HEK293T (cell line): ENCODE measurements around the gene CLCN4.

Source experiments
- CTCF ChIA-PET: fragments of 350-600 bp; formaldehyde crosslinking; extraction: SDS; loops from one replicate; lab custom pipeline; 2021; ENCODE audit warnings: antibody characterized with exemption, inconsistent platforms; lab: Yijun Ruan, JAX
- POLR2A ChIA-PET: fragments of 350-600 bp; formaldehyde crosslinking; extraction: SDS; loops from one replicate; lab custom pipeline; 2020; ENCODE audit warnings: antibody characterized with exemption, inconsistent platforms; lab: Yijun Ruan, JAX
- DNase-seq: peaks from one replicate; pipeline ENCODE4 v3.0.0; 2012; ENCODE audit warnings: mixed read lengths; ENCODE audit errors: extremely low spot score
- ARNT ChIP-seq: fragments of 450-650 bp; IDR thresholded peaks from 2 replicates; pipeline ENCODE4 v1.6.1; 2017; ENCODE audit warnings: mild to moderate bottlenecking
- BHLHE40 ChIP-seq: fragments of 450-650 bp; IDR thresholded peaks from 2 replicates; pipeline ENCODE4 v1.6.1; 2016; ENCODE audit warnings: mild to moderate bottlenecking, moderate library complexity, borderline replicate concordance
- CTBP1 ChIP-seq: fragments of 450-650 bp; IDR thresholded peaks from 2 replicates; pipeline ENCODE4 v1.6.1; 2016; ENCODE audit warnings: borderline replicate concordance
- ELF4 ChIP-seq: fragments of 450-650 bp; IDR thresholded peaks from 2 replicates; pipeline ENCODE4 v1.6.1; 2017; ENCODE audit warnings: antibody characterized with exemption
- FOXA1 ChIP-seq: fragments of 450-650 bp; IDR thresholded peaks from 2 replicates; pipeline ENCODE4 v1.6.1; 2016; ENCODE audit warnings: mild to moderate bottlenecking
- FOXK2 ChIP-seq: fragments of 450-650 bp; IDR thresholded peaks from 2 replicates; pipeline ENCODE4 v1.6.1; 2016; ENCODE audit warnings: mild to moderate bottlenecking
- FOXM1 ChIP-seq: fragments of 450-650 bp; IDR thresholded peaks from 2 replicates; pipeline ENCODE4 v1.6.1; 2017; ENCODE audit warnings: mild to moderate bottlenecking, borderline replicate concordance
- HDGF ChIP-seq: fragments of 450-650 bp; IDR thresholded peaks from 2 replicates; pipeline ENCODE4 v1.6.1; 2017; ENCODE audit warnings: antibody characterized with exemption, borderline replicate concordance
- L3MBTL2 ChIP-seq: fragments of 450-650 bp; conservative IDR thresholded peaks from 2 replicates; pipeline ENCODE4 v1.6.1; 2016; ENCODE audit warnings: mild to moderate bottlenecking
- LEF1 ChIP-seq: fragments of 450-650 bp; IDR thresholded peaks from 2 replicates; pipeline ENCODE4 v1.6.1; 2017; ENCODE audit warnings: mild to moderate bottlenecking, borderline replicate concordance
- NFRKB ChIP-seq: fragments of 450-650 bp; IDR thresholded peaks from 2 replicates; pipeline ENCODE4 v1.6.1; 2016; ENCODE audit warnings: mild to moderate bottlenecking, moderate library complexity
- PKNOX1 ChIP-seq: fragments of 450-650 bp; IDR thresholded peaks from 2 replicates; pipeline ENCODE4 v1.6.1; 2016
- SP1 ChIP-seq: fragments of 450-650 bp; IDR thresholded peaks from 2 replicates; pipeline ENCODE4 v1.6.1; 2017
- SUZ12 ChIP-seq: fragments of 450-650 bp; IDR thresholded peaks from 2 replicates; pipeline ENCODE4 v1.6.1; 2016; ENCODE audit warnings: mild to moderate bottlenecking
- TARDBP ChIP-seq: fragments of 450-650 bp; IDR thresholded peaks from 2 replicates; pipeline ENCODE4 v1.6.1; 2016
- ZNF384 ChIP-seq: fragments of 450-650 bp; IDR thresholded peaks from 2 replicates; pipeline ENCODE4 v1.6.1; 2016

The CLCN4 gene

GRCh38 chrX:10237241-10237640 lies 80.5 kb downstream of the CLCN4 start:
- POLR2A ChIA-PET = no interaction called here

GRCh38 chrX:10239611-10240064 lies 82.9 kb downstream of the CLCN4 start:
- TF ChIP-seq SUZ12 (no peak), L3MBTL2 (no peak), CTBP1 (no peak), FOXM1 (no peak), BHLHE40 (no peak), NFRKB (no peak), ZNF384 (no peak), FOXK2 (no peak), LEF1 (no peak), HDGF (no peak), SP1 (no peak), ARNT (no peak), ELF4 (no peak), PKNOX1 (no peak)
- CTCF ChIA-PET = interaction anchor here (0.7 kb wide), 1 partner anchor 530 kb away, joined by 4 read pairs; no protein-coding TSS in a partner anchor
- POLR2A ChIA-PET = no interaction called here
- DNase-seq = no peak

More at GRCh38 chrX:10237241-10237640, 80.5 kb downstream of the CLCN4 start:
- CTCF ChIA-PET = no interaction called here
- TF ChIP-seq FOXA1 = no peak
- no peak for TF ChIP-seq BHLHE40
- TF ChIP-seq L3MBTL2 = no peak
- TF ChIP-seq FOXM1 = no peak
- no peak for TF ChIP-seq HDGF
- no peak for TF ChIP-seq NFRKB
- TF ChIP-seq CTBP1 = no peak
- no peak for TF ChIP-seq FOXK2
- TF ChIP-seq SP1 = no peak
- TF ChIP-seq SUZ12 = no peak
- TF ChIP-seq PKNOX1 = no peak
- no peak for TF ChIP-seq ELF4
- TF ChIP-seq ARNT = no peak
- no peak for TF ChIP-seq TARDBP
- no peak for TF ChIP-seq ZNF384
- TF ChIP-seq LEF1 = no peak
- no peak for DNase-seq

GRCh38 chrX:10240918-10241317 lies 84.1 kb downstream of the CLCN4 start:
- no peak for DNase-seq
- POLR2A ChIA-PET = no interaction called here
- CTCF ChIA-PET = no interaction called here
- TF ChIP-seq NFRKB = no peak

GRCh38 chrX:10242026-10242425 lies 85.3 kb downstream of the CLCN4 start:
- ChIA-PET CTCF (no interaction called here), POLR2A (no interaction called here)
- DNase-seq = no peak
- no peak for TF ChIP-seq TARDBP
- no peak for TF ChIP-seq CTBP1
- TF ChIP-seq SUZ12 = no peak
- TF ChIP-seq LEF1 = no peak
- no peak for TF ChIP-seq BHLHE40
- TF ChIP-seq L3MBTL2 = no peak
- no peak for TF ChIP-seq SP1
- TF ChIP-seq HDGF = no peak
- TF ChIP-seq FOXA1 = no peak
- TF ChIP-seq NFRKB = no peak
- no peak for TF ChIP-seq FOXK2
- no peak for TF ChIP-seq FOXM1
- no peak for TF ChIP-seq ZNF384
- TF ChIP-seq PKNOX1 = no peak
- TF ChIP-seq ARNT = no peak
- TF ChIP-seq ELF4 = no peak

- CTCF ChIA-PET = no interaction called here
- POLR2A ChIA-PET = no interaction called here
- TF ChIP-seq NFRKB (no peak), SUZ12 (no peak), TARDBP (no peak), FOXM1 (no peak), ELF4 (no peak), BHLHE40 (no peak), ARNT (no peak), FOXA1 (no peak), PKNOX1 (no peak)
- no peak for DNase-seq
Observed at GRCh38 chrX:10243106-10243505, 86.3 kb downstream of the CLCN4 start.

- no peak for DNase-seq
- TF ChIP-seq L3MBTL2 (no peak), FOXK2 (no peak)
- ChIA-PET POLR2A (no interaction called here), CTCF (interaction anchor here (0.7 kb wide), 1 partner anchor 125 kb away, joined by 3 read pairs; no protein-coding TSS in a partner anchor)
Observed at GRCh38 chrX:10244915-10245622, 88.3 kb downstream of the CLCN4 start.
